ENCODE measurements around the gene MATCAP1. TPM values are rescaled to one million over a fixed set of nuclear protein-coding genes. Genes with fewer than 3 reads are reported as not detected.
A peak's percentile ranks its signal among the peaks of the same experiment; 100 is the strongest.

Gene MATCAP1
- total and polyA plus RNA-seq, 2 of the 8 experiments (the other 6 are each of a cell fraction or from before 2014, with no cell fraction given), result 22.9 to 27.5 TPM

GRCh38 chr16:67150833-67151396 is 32.8 kb downstream of the MATCAP1 start, which contains the start of gene B3GNT9 (continued):
- TF ChIP-seq USF2 (IDR thresholded peaks at IDR 0.05; ENCODE audit: low read length), result peak; percentile 82
- TF ChIP-seq HDAC6 (IDR thresholded peaks at IDR 0.05; ENCODE audit: low read depth, low read length), result no peak
- TF ChIP-seq PHF8 (conservative IDR thresholded peaks at IDR 0.05; ENCODE audit: low read depth, low read length), result peak; percentile 55
- TF ChIP-seq SIN3A (conservative IDR thresholded peaks at IDR 0.05 in 1 of 2, IDR thresholded peaks at IDR 0.05 in 1 of 2; ENCODE audit: low read depth in 1 of 2, low read length in 2 of 2), result peak in 1 of 2 experiments; percentile 22; a peak in 1 of 4 replicates
- no peak for TF ChIP-seq TAF7 (optimal IDR thresholded peaks at IDR 0.05; ENCODE audit: borderline replicate concordance, low read depth, low read length)
